K562 (cell line): ENCODE data around the gene FUZ. TPM values are rescaled to one million over a fixed set of nuclear protein-coding genes. Genes with fewer than 3 reads are reported as not detected.

Experiments
- ATAC-seq: fragments of 200-7000 bp; cut with Tn5 transposase; 3 replicates; pipeline ENCODE4 v1.9.1; 2020; ENCODE audit warnings: moderate library complexity
- BruUV-seq: library from RNA; stranded (reverse); fragments of 400-500 nt; replicated peaks from 2 replicates; lab custom pipeline; 2021; lab: Mats Ljungman, UMichigan
- CTCF ChIA-PET: fragments of 300-600 bp; formaldehyde crosslinking; extraction: SDS; loops from one replicate; lab custom pipeline; 2021; ENCODE audit warnings: low intra/inter-chr PET ratio; lab: Yijun Ruan, JAX
- POLR2A ChIA-PET: fragments of 300-600, 350-650 bp; sonication (Branson Sonifier 250); formaldehyde crosslinking; extraction: SDS; loops from one replicate; lab custom pipeline; 2021; ENCODE audit warnings: antibody characterized with exemption, inconsistent platforms; lab: Yijun Ruan, JAX
- DNase-seq, 4 experiments: peaks; one replicate each; pipeline versions ENCODE4 v3.0.0 to v3.0.0-alpha.2; 2011 to 2018; ENCODE audit warnings: low spot score in 3 of 4, mixed read lengths in 3 of 4; ENCODE audit errors: extremely low read depth in 1 of 4
- FAIRE-seq: peaks from 2 replicates; lab custom pipeline; 2011; peaks lifted over from hg19 to GRCh38; lab: Jason Lieb, UNC
- H2AFZ ChIP-seq: 2 replicates; pipeline ENCODE4 v1.6.0; 2011; ENCODE audit warnings: low read depth, low read length, control low read depth, inconsistent platforms
- H3K27ac ChIP-seq: fragments of 200-600 bp; 3 replicates; pipeline ENCODE4 v1.8.0; 2011; ENCODE audit warnings: low read depth, mild to moderate bottlenecking, control low read depth, inconsistent platforms, low read length, moderate library complexity, mixed read lengths; ENCODE audit errors: extremely low read depth
- H3K27me3 ChIP-seq, 2 experiments: fragments of 300-600 bp in 1 of 2; 2 replicates in 1 of 2; 3 replicates in 1 of 2; pipeline versions ENCODE4 v1.6.0 to v1.8.0; 2011; ENCODE audit warnings: inconsistent platforms in 2 of 2, low read length in 2 of 2, mild to moderate bottlenecking in 1 of 2, mixed read lengths in 1 of 2, moderate library complexity in 1 of 2; ENCODE audit not compliant: control insufficient read depth in 2 of 2, insufficient read depth in 2 of 2
- H3K36me3 ChIP-seq: fragments of 300-600 bp; 3 replicates; pipeline ENCODE4 v1.8.0; 2011; ENCODE audit warnings: mild to moderate bottlenecking, low read length, inconsistent platforms; ENCODE audit not compliant: control insufficient read depth, insufficient read depth
- H3K4me1 ChIP-seq, 2 experiments: fragments of 200-600 bp in 1 of 2; replicated peaks in 1 of 2; 2 replicates in 1 of 2; 3 replicates in 1 of 2; pipeline versions ENCODE4 v1.5.1 to v1.8.0; 2011; ENCODE audit warnings: inconsistent platforms in 2 of 2, low read length in 2 of 2, mild to moderate bottlenecking in 1 of 2, mixed read lengths in 1 of 2, moderate library complexity in 1 of 2; ENCODE audit not compliant: control insufficient read depth in 2 of 2, insufficient read depth in 2 of 2
- H3K4me2 ChIP-seq: 2 replicates; pipeline ENCODE4 v1.6.1; 2011; ENCODE audit warnings: low read length, control low read depth, inconsistent platforms, mixed read lengths; ENCODE audit not compliant: insufficient read depth
- H3K4me3 ChIP-seq: fragments of 200-600 bp; sonication (generic), shearing (Covaris generic); 2 replicates; pipeline ENCODE4 v1.5.1; 2016; ENCODE audit warnings: control low read depth, inconsistent platforms
- H3K79me2 ChIP-seq: fragments of 200-600 bp; 3 replicates; pipeline ENCODE4 v1.8.0; 2011; ENCODE audit warnings: low read length, inconsistent platforms; ENCODE audit not compliant: control insufficient read depth, insufficient read depth
- H3K9ac ChIP-seq, 2 experiments: 2 replicates each; pipeline versions ENCODE4 v1.6.0 to v1.6.1; 2011; ENCODE audit warnings: low read depth in 2 of 2, low read length in 2 of 2, control low read depth in 1 of 2, inconsistent platforms in 1 of 2, mild to moderate bottlenecking in 1 of 2, mixed read lengths in 1 of 2; ENCODE audit not compliant: insufficient read depth in 1 of 2
- H3K9me1 ChIP-seq: one replicate; pipeline ENCODE4 v1.6.0; 2011; ENCODE audit warnings: inconsistent platforms, mild to moderate bottlenecking, low read length, moderate library complexity; ENCODE audit not compliant: control insufficient read depth, insufficient read depth
- H3K9me3 ChIP-seq: replicated peaks from 2 replicates; pipeline ENCODE4 v1.5.1; 2011; ENCODE audit warnings: low read depth, low read length, inconsistent platforms; ENCODE audit not compliant: control insufficient read depth, insufficient read depth
- H4K20me1 ChIP-seq: replicated peaks from 2 replicates; pipeline ENCODE4 v1.6.1; 2011; ENCODE audit warnings: low read length, inconsistent platforms, mixed read lengths; ENCODE audit not compliant: control insufficient read depth, insufficient read depth
- ARNT ChIP-seq, 2 experiments: fragments of 450-650 bp; IDR thresholded peaks; 2 replicates each; pipeline ENCODE4 v1.6.1; 2016; ENCODE audit warnings: mild to moderate bottlenecking in 1 of 2
- CHD2 ChIP-seq: IDR thresholded peaks from 2 replicates; pipeline ENCODE4 v1.6.1; 2011; ENCODE audit warnings: low read depth, low read length
- EP400 ChIP-seq: fragments of 450-650 bp; IDR thresholded peaks from 2 replicates; pipeline ENCODE4 v1.6.1; 2017; ENCODE audit warnings: antibody characterized with exemption, mild to moderate bottlenecking, moderate library complexity
- MBD1 ChIP-seq: fragments of 250-450 bp; sonication (Bioruptor Pico); IDR thresholded peaks from 2 replicates; pipeline ENCODE4 v1.8.0; 2022; ENCODE audit warnings: inconsistent platforms
- MCM3 ChIP-seq: fragments of 450-650 bp; IDR thresholded peaks from 2 replicates; pipeline ENCODE4 v1.6.1; 2016
- MXI1 ChIP-seq: IDR thresholded peaks from 2 replicates; pipeline ENCODE4 v1.6.1; 2011; ENCODE audit warnings: low read depth, mild to moderate bottlenecking, improper control_type of control experiment, low read length
- MYC ChIP-seq, 2 experiments: fragments of 250-450 bp in 1 of 2; sonication (Bioruptor Pico) in 1 of 2; IDR thresholded peaks; 2 replicates each; pipeline versions ENCODE4 v1.5.1 to v1.6.1; 2012 to 2021; ENCODE audit warnings: low read depth in 2 of 2, borderline replicate concordance in 1 of 2, improper control_type of control experiment in 1 of 2, low read length in 1 of 2, mild to moderate bottlenecking in 1 of 2, moderate library complexity in 1 of 2
- SOX6 ChIP-seq: fragments of 450-650 bp; IDR thresholded peaks from 2 replicates; pipeline ENCODE4 v1.6.1; 2014; ENCODE audit warnings: mild to moderate bottlenecking
- ZEB2 ChIP-seq: fragments of 450-650 bp; IDR thresholded peaks from 2 replicates; pipeline ENCODE4 v1.6.1; 2016
- ZFP36 ChIP-seq: fragments of 150-350 bp; IDR thresholded peaks from 2 replicates; pipeline ENCODE4 v1.6.1; 2018; ENCODE audit warnings: low read length, low read depth; ENCODE audit not compliant: partially characterized antibody
- ZNF707 ChIP-seq: fragments of 250-450 bp; sonication (Bioruptor Pico); conservative IDR thresholded peaks from 2 replicates; pipeline ENCODE4 v1.8.0; 2022; ENCODE audit warnings: inconsistent platforms, mild to moderate bottlenecking, moderate library complexity
- WGBS: fragments of 100-300 bp; shearing (Covaris generic); methylation state at CpG from one replicate; pipeline ENCODE4 v1.1.6; 2016; ENCODE audit warnings: low coverage, mixed read lengths; ENCODE audit not compliant: insufficient coverage; ENCODE audit errors: missing lambda C conversion rate; 5-methylcytosine and 5-hydroxymethylcytosine counted together
- in situ Hi-C: fragments of 300-500 bp; cut with MboI; formaldehyde crosslinking; loops from 4 replicates; pipeline ENCODE4 v1.15.0; 2018; ENCODE audit warnings: inconsistent platforms, mixed read lengths
- intact Hi-C: fragments of 100-400 bp; cut with micrococcal nuclease; formaldehyde crosslinking; loops from 2 replicates; pipeline ENCODE4 v1.14.2; 2022
- polyA plus RNA-seq, 8 experiments: library from polyadenylated mRNA; depleted of rRNA in 4 of 8; stranded (reverse) in 5 of 8; unstranded in 3 of 8; fragments of >200 nt; fragmentation: Nextera tagmentation in 2 of 8; fragmentation: Illumina TruSeq in 1 of 8; extraction: Ambion mirVana in 2 of 8; extraction: Trizol in 1 of 8; gene quantifications; 2 replicates each; pipeline versions ENCODE4 v1.2.1 to v1.2.3, GENCODE V29; 2011 to 2014; ENCODE audit warnings: inconsistent platforms in 1 of 8, missing spikeins in 1 of 8
- total RNA-seq, 7 experiments: library from RNA; depleted of rRNA in 6 of 7; stranded (reverse); fragments of >200 nt in 6 of 7; fragmentation: Illumina TruSeq in 2 of 7; extraction: Trizol in 2 of 7; gene quantifications; 2 replicates each; pipeline versions ENCODE4 v1.2.1 to v1.2.3, GENCODE V29; 2011 to 2021; ENCODE audit warnings: low replicate concordance in 1 of 7
- TF ChIP-seq, protein P1 (sequence below): fragments of 200-800 bp; sonication (Bioruptor generic); IDR thresholded peaks from 2 replicates; pipeline ENCODE4 v1.6.1; 2017; ENCODE audit warnings: missing genetic modification characterization, missing compliant biosample characterization
- TF ChIP-seq, protein P2 (sequence below): fragments of 450-650 bp; IDR thresholded peaks from 2 replicates; pipeline ENCODE4 v1.6.1; 2016
- TF ChIP-seq, protein P3 (sequence below), 2 experiments: fragments of 450-650 bp; IDR thresholded peaks; 2 replicates each; pipeline ENCODE4 v1.6.1; 2016

FUZ gene
- total and polyA plus RNA-seq, 9 of the 15 experiments (the other 6 are each of a cell fraction or from before 2014, with no cell fraction given) = 0.17 to 7.6 (median 3.6) TPM; not detected in 1

DNA sequence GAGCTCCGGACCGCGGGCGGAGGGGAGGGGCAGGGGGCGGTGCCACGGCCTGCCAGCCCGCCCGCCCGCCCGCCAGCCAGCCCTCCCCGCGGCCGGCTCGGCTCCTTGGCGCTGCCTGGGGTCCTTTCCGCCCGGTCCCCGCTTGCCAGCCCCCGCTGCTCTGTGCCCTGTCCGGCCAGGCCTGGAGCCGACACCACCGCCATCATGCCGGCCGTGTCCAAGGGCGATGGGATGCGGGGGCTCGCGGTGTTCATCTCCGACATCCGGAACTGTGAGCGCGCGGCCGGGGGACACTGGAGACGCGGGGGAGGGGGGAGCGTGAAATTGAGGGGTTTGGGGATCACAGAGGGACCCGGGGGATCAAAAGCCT, 46.2 kb downstream of the FUZ start, which contains the start of gene AP2A1 (continued):
- TF ChIP-seq, protein P1, sequence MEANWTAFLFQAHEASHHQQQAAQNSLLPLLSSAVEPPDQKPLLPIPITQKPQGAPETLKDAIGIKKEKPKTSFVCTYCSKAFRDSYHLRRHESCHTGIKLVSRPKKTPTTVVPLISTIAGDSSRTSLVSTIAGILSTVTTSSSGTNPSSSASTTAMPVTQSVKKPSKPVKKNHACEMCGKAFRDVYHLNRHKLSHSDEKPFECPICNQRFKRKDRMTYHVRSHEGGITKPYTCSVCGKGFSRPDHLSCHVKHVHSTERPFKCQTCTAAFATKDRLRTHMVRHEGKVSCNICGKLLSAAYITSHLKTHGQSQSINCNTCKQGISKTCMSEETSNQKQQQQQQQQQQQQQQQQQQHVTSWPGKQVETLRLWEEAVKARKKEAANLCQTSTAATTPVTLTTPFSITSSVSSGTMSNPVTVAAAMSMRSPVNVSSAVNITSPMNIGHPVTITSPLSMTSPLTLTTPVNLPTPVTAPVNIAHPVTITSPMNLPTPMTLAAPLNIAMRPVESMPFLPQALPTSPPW = peak; percentile 96
- TF ChIP-seq ARNT (IDR thresholded peaks at IDR 0.05) (no peak), ZEB2 (no peak), EP400 (peak; percentile 18; the same call in 1 of the 2 replicates)

DNA sequence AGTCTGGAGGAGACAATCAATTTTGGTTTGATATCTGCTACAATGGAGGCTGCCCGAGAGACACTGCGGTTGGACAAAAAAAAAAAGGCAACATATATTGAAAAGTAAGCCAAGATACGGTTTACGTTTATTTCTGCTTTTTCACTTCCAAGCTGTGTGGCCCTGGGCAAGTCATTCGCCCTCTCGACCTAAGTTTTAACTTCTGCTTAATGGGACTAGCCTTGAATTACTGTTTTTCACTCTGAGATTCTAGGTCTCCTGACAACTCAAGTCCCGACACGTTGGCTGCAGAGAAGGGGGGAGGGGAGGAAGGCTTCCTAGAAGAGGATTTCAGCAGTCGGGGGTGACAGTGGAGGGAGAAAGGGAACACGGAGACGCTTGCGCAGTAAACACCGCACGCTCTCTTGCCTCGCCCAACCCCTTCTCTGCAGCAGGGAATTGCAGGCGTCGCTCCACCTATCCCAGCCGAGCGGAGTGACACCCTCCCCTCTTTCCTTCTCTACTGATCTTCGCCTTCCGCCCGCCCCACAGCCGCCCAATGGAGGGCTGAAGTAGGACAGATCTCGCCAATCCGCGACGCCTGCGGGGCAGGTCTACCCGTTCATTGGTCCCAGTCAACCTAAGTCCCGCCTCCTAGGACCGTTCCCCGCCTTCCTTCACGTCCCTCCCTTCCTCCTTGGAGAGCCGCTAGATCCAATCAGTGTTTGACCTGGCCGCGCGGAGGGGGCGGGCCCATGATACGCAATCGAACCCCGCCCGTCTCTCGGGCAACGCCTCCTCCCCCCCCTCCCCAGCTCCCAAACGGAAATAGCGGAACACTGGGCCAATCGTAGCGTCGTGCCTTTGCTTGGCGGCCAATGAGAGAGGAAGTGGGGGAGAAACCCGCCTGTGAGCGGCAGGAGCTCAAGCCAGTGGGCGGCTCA, 46.8 kb downstream of the FUZ start:
- intact Hi-C loops (loop anchor here (1.0 to 5.0 kb wide), 4 partner anchors 41 to 270 kb away; partner anchors contain the start of genes PNKP, PRMT1 and RPS11), in situ Hi-C loops (no loop called here)
- H3K27me3 ChIP-seq = no peaks in the 10 kb centered on the region
- peaks cover 25% of the 10 kb centered on the region for H3K36me3 ChIP-seq
- peaks cover 47% of the 10 kb centered on the region for H3K79me2 ChIP-seq
- no peaks in the 10 kb centered on the region for H3K9me1 ChIP-seq
- DNase-seq (peak; percentile 99 to 100 (median 99)), FAIRE-seq (peak; percentile 100), ATAC-seq (peak; percentile 91)
- POLR2A ChIA-PET = interaction anchor here (0.7 to 1.8 kb wide), 3 partner anchors 10 to 89 kb away, joined by 3 to 8 read pairs (median 6); no protein-coding TSS in a partner anchor
- peak overlapping the region; percentile 32 for H3K4me3 ChIP-seq
- H3K9me3 ChIP-seq = no peaks in the 10 kb centered on the region
- peak overlapping the region; percentile 92 for H3K27ac ChIP-seq
- peak overlapping the region; percentile 89 for H2AFZ ChIP-seq
- WGBS = under 1% methylated on average over 39 of the region's 53 CpGs
- no peaks in the 10 kb centered on the region for H4K20me1 ChIP-seq
- BruUV-seq = TSS peak; percentile 96
- CTCF ChIA-PET = no interaction called here
- H3K9ac ChIP-seq = peak overlapping the region; percentile 82 to 89
- peaks cover 43 to 51% of the 10 kb centered on the region in 2 experiments for H3K4me1 ChIP-seq
- peak overlapping the region; percentile 93 for H3K4me2 ChIP-seq
- peak; percentile 86 for TF ChIP-seq CHD2
- TF ChIP-seq, protein P2, sequence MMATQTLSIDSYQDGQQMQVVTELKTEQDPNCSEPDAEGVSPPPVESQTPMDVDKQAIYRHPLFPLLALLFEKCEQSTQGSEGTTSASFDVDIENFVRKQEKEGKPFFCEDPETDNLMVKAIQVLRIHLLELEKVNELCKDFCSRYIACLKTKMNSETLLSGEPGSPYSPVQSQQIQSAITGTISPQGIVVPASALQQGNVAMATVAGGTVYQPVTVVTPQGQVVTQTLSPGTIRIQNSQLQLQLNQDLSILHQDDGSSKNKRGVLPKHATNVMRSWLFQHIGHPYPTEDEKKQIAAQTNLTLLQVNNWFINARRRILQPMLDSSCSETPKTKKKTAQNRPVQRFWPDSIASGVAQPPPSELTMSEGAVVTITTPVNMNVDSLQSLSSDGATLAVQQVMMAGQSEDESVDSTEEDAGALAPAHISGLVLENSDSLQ = peak; percentile 99
- peak; percentile 57; the same call in 1 of the 2 replicates for TF ChIP-seq SOX6
- TF ChIP-seq MXI1 = peak; percentile 56; the same call in 1 of the 2 replicates
- TF ChIP-seq, protein P3, sequence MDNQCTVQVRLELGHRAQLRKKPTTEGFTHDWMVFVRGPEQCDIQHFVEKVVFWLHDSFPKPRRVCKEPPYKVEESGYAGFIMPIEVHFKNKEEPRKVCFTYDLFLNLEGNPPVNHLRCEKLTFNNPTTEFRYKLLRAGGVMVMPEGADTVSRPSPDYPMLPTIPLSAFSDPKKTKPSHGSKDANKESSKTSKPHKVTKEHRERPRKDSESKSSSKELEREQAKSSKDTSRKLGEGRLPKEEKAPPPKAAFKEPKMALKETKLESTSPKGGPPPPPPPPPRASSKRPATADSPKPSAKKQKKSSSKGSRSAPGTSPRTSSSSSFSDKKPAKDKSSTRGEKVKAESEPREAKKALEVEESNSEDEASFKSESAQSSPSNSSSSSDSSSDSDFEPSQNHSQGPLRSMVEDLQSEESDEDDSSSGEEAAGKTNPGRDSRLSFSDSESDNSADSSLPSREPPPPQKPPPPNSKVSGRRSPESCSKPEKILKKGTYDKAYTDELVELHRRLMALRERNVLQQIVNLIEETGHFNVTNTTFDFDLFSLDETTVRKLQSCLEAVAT (IDR thresholded peaks at IDR 0.05) = peak in 1 of 2 experiments; percentile 46
- no peak for TF ChIP-seq ZNF707
- TF ChIP-seq MCM3 = no peak
- TF ChIP-seq ZFP36 = peak; percentile 10
- TF ChIP-seq MYC (IDR thresholded peaks at IDR 0.05; ENCODE audit: low read depth, low read length) = peak; percentile 64
- TF ChIP-seq MYC (CRISPR knock-in tag; IDR thresholded peaks at IDR 0.05; ENCODE audit: borderline replicate concordance, low read depth) = no peak
- TF ChIP-seq MBD1 (CRISPR knock-in tag) = no peak
